Glutamatergic neuron (in vitro differentiated cells): ENCODE results near the gene MAGEE1. TPM values are rescaled to one million over a fixed set of nuclear protein-coding genes. Genes with fewer than 3 reads are reported as not detected.

Source experiments
- DNase-seq: peaks from one replicate; pipeline ENCODE4 v3.0.0; 2022
- H3K27ac Mint-ChIP-seq: one replicate; pipeline ENCODE4 v1.8.0; 2020; ENCODE audit warnings: mild to moderate bottlenecking, mixed read lengths, inconsistent platforms; ENCODE audit not compliant: unreplicated experiment
- H3K27me3 Mint-ChIP-seq: one replicate; pipeline ENCODE4 v1.8.0; 2020; ENCODE audit warnings: mild to moderate bottlenecking, moderate library complexity, mixed read lengths, inconsistent platforms; ENCODE audit not compliant: unreplicated experiment
- H3K36me3 Mint-ChIP-seq: one replicate; pipeline ENCODE4 v1.8.0; 2020; ENCODE audit warnings: mild to moderate bottlenecking, mixed read lengths, inconsistent platforms; ENCODE audit not compliant: unreplicated experiment
- H3K4me1 Mint-ChIP-seq: one replicate; pipeline ENCODE4 v1.8.0; 2020; ENCODE audit warnings: mild to moderate bottlenecking, low read depth, mixed read lengths, inconsistent platforms; ENCODE audit not compliant: unreplicated experiment
- H3K4me3 Mint-ChIP-seq: one replicate; pipeline ENCODE4 v1.8.0; 2020; ENCODE audit warnings: mild to moderate bottlenecking, mixed read lengths, inconsistent platforms; ENCODE audit not compliant: unreplicated experiment
- H3K9me3 Mint-ChIP-seq: one replicate; pipeline ENCODE4 v1.8.0; 2020; ENCODE audit warnings: mild to moderate bottlenecking, moderate library complexity, mixed read lengths, inconsistent platforms; ENCODE audit not compliant: unreplicated experiment
- CTCF ChIP-seq: fragments of 200-600 bp; sonication (generic); IDR thresholded peaks from one replicate; pipeline ENCODE4 v1.5.0; 2021; ENCODE audit not compliant: partially characterized antibody, unreplicated experiment
- total RNA-seq: library from RNA; stranded (reverse); fragmentation: NEBNext Ultra II Directional; extraction: Animal tissue kit (Norgen Biotek cat#: 25700); gene quantifications from one replicate; pipeline ENCODE4 v1.2.1, GENCODE V29; 2021; ENCODE audit not compliant: unreplicated experiment

MAGEE1 gene
- total RNA-seq, 1 donor from 2014 or later: 7.1 TPM

DNA sequence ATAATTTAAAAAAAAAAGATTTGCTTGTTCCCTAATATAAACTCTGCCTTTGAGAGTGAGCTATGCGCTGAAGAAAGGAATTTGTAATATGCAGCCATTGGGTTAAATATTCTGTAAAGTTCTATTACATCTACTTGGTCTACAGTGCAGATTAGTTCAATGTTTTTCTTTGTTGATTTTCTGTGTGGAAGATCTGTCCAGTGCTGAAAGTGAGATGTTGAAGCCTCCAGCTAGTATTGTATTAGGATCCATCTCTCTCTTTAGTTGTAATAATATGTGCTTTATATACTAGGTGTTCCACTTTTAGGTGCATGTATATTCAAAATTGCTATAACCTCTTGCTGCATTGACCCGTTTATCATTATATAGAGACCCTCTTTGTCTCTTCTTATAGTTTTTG, 49.8 kb downstream of the MAGEE1 start:
- Mint-ChIP-seq H3K36me3 (no peaks in the 10 kb centered on the region), H3K4me1 (no peaks in the 10 kb centered on the region), H3K9me3 (no peaks in the 10 kb centered on the region), H3K4me3 (no peak overlapping the region), H3K27me3 (no peaks in the 10 kb centered on the region), H3K27ac (no peak overlapping the region)
- DNase-seq: no peak
- no peak for TF ChIP-seq CTCF
